H1 (cell line): ENCODE data around the gene C22orf39. TPM values are rescaled to one million over a fixed set of nuclear protein-coding genes. Genes with fewer than 3 reads are reported as not detected.

ENCODE experiments used
- CTCF ChIA-PET: fragments of 300-600 bp; sonication (Branson Sonifier 250); formaldehyde crosslinking; loops from one replicate; lab custom pipeline; 2021; ENCODE audit not compliant: partially characterized antibody; lab: Charles Lee
- POLR2A ChIA-PET: fragments of 300-600 bp; sonication (Branson Sonifier 250); formaldehyde crosslinking; loops from one replicate; lab custom pipeline; 2021; ENCODE audit warnings: inconsistent platforms; ENCODE audit not compliant: partially characterized antibody; lab: Charles Lee
- DNase-seq, 2 experiments: peaks; one replicate each; pipeline versions ENCODE4 v3.0.0 to v3.0.0-alpha.2; 2010 to 2022; ENCODE audit warnings: low spot score in 2 of 2, low read depth in 1 of 2, mixed read lengths in 1 of 2
- FAIRE-seq: peaks from 2 replicates; lab custom pipeline; 2011; peaks lifted over from hg19 to GRCh38; lab: Jason Lieb, UNC
- H2AFZ ChIP-seq: 2 replicates; pipeline ENCODE4 v1.8.1; 2012; ENCODE audit warnings: low read length, inconsistent platforms
- H2AK5ac ChIP-seq: 2 replicates; pipeline ENCODE4 v1.6.1; 2013; ENCODE audit warnings: low read depth, low read length
- H2BK120ac ChIP-seq: replicated peaks from 2 replicates; pipeline ENCODE3; 2013; ENCODE audit warnings: low read depth, low read length, inconsistent platforms
- H2BK12ac ChIP-seq: 2 replicates; pipeline ENCODE4 v1.6.1; 2013; ENCODE audit warnings: low read depth, low read length
- H2BK15ac ChIP-seq: 2 replicates; pipeline ENCODE4 v1.6.1; 2013; ENCODE audit warnings: low read length
- H2BK20ac ChIP-seq: 2 replicates; pipeline ENCODE4 v1.6.1; 2013; ENCODE audit warnings: low read length
- H2BK5ac ChIP-seq: 2 replicates; pipeline ENCODE4 v1.6.1; 2013; ENCODE audit warnings: low read depth, low read length
- H3K14ac ChIP-seq: 2 replicates; pipeline ENCODE4 v1.6.1; 2013; ENCODE audit warnings: inconsistent platforms; ENCODE audit not compliant: insufficient read length
- H3K18ac ChIP-seq: 2 replicates; pipeline ENCODE4 v1.6.1; 2013; ENCODE audit warnings: low read length; ENCODE audit errors: extremely low read depth
- H3K23ac ChIP-seq: 2 replicates; pipeline ENCODE4 v1.6.1; 2013; ENCODE audit warnings: inconsistent platforms; ENCODE audit not compliant: insufficient read length
- H3K23me2 ChIP-seq: 2 replicates; pipeline ENCODE4 v1.6.1; 2013; ENCODE audit warnings: low read depth, low read length
- H3K27ac ChIP-seq: 2 replicates; pipeline ENCODE4 v1.6.1; 2011; ENCODE audit warnings: low read depth, low read length, inconsistent platforms
- H3K27me3 ChIP-seq, 4 experiments: replicated peaks in 1 of 4; 1 replicate in 1 of 4; 2 replicates in 3 of 4; pipeline versions ENCODE4 v1.6.1 to v1.8.1; 2011 to 2013; ENCODE audit warnings: low read length in 3 of 4, mild to moderate bottlenecking in 3 of 4, inconsistent platforms in 2 of 4, mixed read lengths in 2 of 4, moderate library complexity in 1 of 4; ENCODE audit not compliant: control insufficient read depth in 3 of 4, insufficient read depth in 3 of 4; ENCODE audit errors: extremely low read depth in 1 of 4
- H3K36me3 ChIP-seq, 4 experiments: 2 replicates each; pipeline versions ENCODE4 v1.6.1 to v1.8.1; 2011 to 2013; ENCODE audit warnings: mild to moderate bottlenecking in 4 of 4, low read length in 3 of 4, moderate library complexity in 2 of 4, control low read depth in 1 of 4, inconsistent platforms in 1 of 4; ENCODE audit not compliant: insufficient read depth in 4 of 4, control insufficient read depth in 2 of 4
- H3K4ac ChIP-seq: replicated peaks from 2 replicates; pipeline ENCODE3; 2013; ENCODE audit warnings: low read length, low read depth, mixed read lengths, inconsistent platforms; ENCODE audit not compliant: insufficient read length
- H3K4me1 ChIP-seq, 4 experiments: replicated peaks in 1 of 4; 1 replicate in 1 of 4; 2 replicates in 3 of 4; pipeline versions ENCODE4 v1.6.1 to v1.8.1; 2011 to 2013; ENCODE audit warnings: low read length in 3 of 4, inconsistent platforms in 2 of 4, mixed read lengths in 1 of 4; ENCODE audit not compliant: insufficient read depth in 4 of 4, control insufficient read depth in 3 of 4
- H3K4me2 ChIP-seq, 2 experiments: 2 replicates each; pipeline versions ENCODE4 v1.6.1 to v1.8.1; 2011 to 2013; ENCODE audit warnings: low read depth in 2 of 2, low read length in 2 of 2, control low read depth in 1 of 2, inconsistent platforms in 1 of 2, mild to moderate bottlenecking in 1 of 2; ENCODE audit not compliant: insufficient read depth in 1 of 2
- H3K4me3 ChIP-seq, 4 experiments: fragments of 200-600, 300-600 bp in 1 of 4; sonication (generic), shearing (Covaris generic), sonication (Bioruptor Twin) in 1 of 4; 2 replicates each; pipeline versions ENCODE4 v1.5.1 to v1.8.1; 2011 to 2016; ENCODE audit warnings: low read length in 4 of 4, low read depth in 3 of 4, control low read depth in 2 of 4, inconsistent platforms in 2 of 4, mild to moderate bottlenecking in 2 of 4, mixed read lengths in 1 of 4, moderate library complexity in 1 of 4; ENCODE audit not compliant: insufficient read depth in 2 of 4; ENCODE audit errors: extremely low read depth in 1 of 4
- H3K56ac ChIP-seq: replicated peaks from 2 replicates; pipeline ENCODE3; 2013; ENCODE audit warnings: low read depth, mild to moderate bottlenecking, mixed read lengths, low read length, inconsistent platforms; ENCODE audit not compliant: insufficient read length
- H3K79me1 ChIP-seq: 2 replicates; pipeline ENCODE4 v1.6.1; 2013; ENCODE audit warnings: low read depth, low read length, control low read depth
- H3K79me2 ChIP-seq, 2 experiments: 2 replicates each; pipeline versions ENCODE4 v1.6.1 to v1.8.1; 2012 to 2013; ENCODE audit warnings: low read length in 2 of 2, mild to moderate bottlenecking in 2 of 2, inconsistent platforms in 1 of 2; ENCODE audit not compliant: insufficient read depth in 2 of 2, control insufficient read depth in 1 of 2
- H3K9ac ChIP-seq, 4 experiments: replicated peaks in 1 of 4; 1 replicate in 1 of 4; 2 replicates in 3 of 4; pipeline versions ENCODE4 v1.6.1 to v1.8.1; 2011 to 2013; ENCODE audit warnings: low read depth in 3 of 4, low read length in 3 of 4, control low read depth in 2 of 4, mild to moderate bottlenecking in 2 of 4, moderate library complexity in 2 of 4, inconsistent platforms in 1 of 4; ENCODE audit errors: extremely low read depth in 1 of 4
- H3K9me3 ChIP-seq, 2 experiments: 2 replicates each; pipeline versions ENCODE4 v1.6.1 to v1.8.1; 2012 to 2013; ENCODE audit warnings: mild to moderate bottlenecking in 2 of 2, moderate library complexity in 2 of 2, control low read depth in 1 of 2, inconsistent platforms in 1 of 2, low read depth in 1 of 2, low read length in 1 of 2, mixed read lengths in 1 of 2; ENCODE audit not compliant: insufficient read depth in 2 of 2
- H4K20me1 ChIP-seq, 2 experiments: replicated peaks in 1 of 2; 2 replicates each; pipeline versions ENCODE3 to v1.8.1; 2011 to 2013; ENCODE audit warnings: inconsistent platforms in 2 of 2, low read length in 2 of 2, mild to moderate bottlenecking in 1 of 2; ENCODE audit not compliant: insufficient read depth in 2 of 2, control insufficient read depth in 1 of 2
- H4K5ac ChIP-seq: 2 replicates; pipeline ENCODE4 v1.6.1; 2013; ENCODE audit warnings: low read length, low read depth, mixed read lengths, inconsistent platforms; ENCODE audit not compliant: insufficient read length
- H4K8ac ChIP-seq: 2 replicates; pipeline ENCODE4 v1.8.0; 2013; ENCODE audit warnings: mild to moderate bottlenecking, moderate library complexity, low read length, inconsistent platforms; ENCODE audit not compliant: insufficient read depth; ENCODE audit errors: extremely low read depth
- H4K91ac ChIP-seq: replicated peaks from 2 replicates; pipeline ENCODE3; 2013; ENCODE audit warnings: low read length, mixed read lengths, inconsistent platforms; ENCODE audit not compliant: insufficient read length
- MAX ChIP-seq: IDR thresholded peaks from 2 replicates; pipeline ENCODE4 v1.6.1; 2012; ENCODE audit warnings: inconsistent platforms
- NRF1 ChIP-seq: IDR thresholded peaks from 2 replicates; pipeline ENCODE4 v1.6.1; 2011; ENCODE audit warnings: mild to moderate bottlenecking, low read depth, low read length, improper control_type of control experiment
- SIX5 ChIP-seq: IDR thresholded peaks from 2 replicates; pipeline ENCODE4 v1.6.1; 2011; ENCODE audit warnings: mild to moderate bottlenecking, low read depth, low read length
- WGBS, 2 experiments: shearing (Covaris generic) in 1 of 2; methylation state at CpG; one replicate each; pipeline versions ENCODE4 v1.1.6 to v1.1.7; 2013 to 2015; ENCODE audit warnings: low lambda C conversion rate in 2 of 2, mixed read lengths in 2 of 2, inconsistent platforms in 1 of 2, low coverage in 1 of 2, missing lambda C conversion rate in 1 of 2; ENCODE audit not compliant: insufficient replicate concordance in 2 of 2, insufficient coverage in 1 of 2, insufficient read length in 1 of 2; ENCODE audit errors: extremely low coverage in 1 of 2, missing lambda C conversion rate in 1 of 2; 5-methylcytosine and 5-hydroxymethylcytosine counted together
- polyA plus RNA-seq, 7 experiments: library from polyadenylated mRNA; depleted of rRNA in 3 of 7; stranded (reverse) in 5 of 7; unstranded in 2 of 7; fragments of >200 nt in 5 of 7; fragments of 200-250 nt in 2 of 7; gene quantifications; 1 replicate in 5 of 7; 2 replicates in 1 of 7; 4 replicates in 1 of 7; pipeline versions ENCODE4 v1.2.1 to v1.2.3, GENCODE V29; 2011 to 2013; ENCODE audit warnings: missing spikeins in 2 of 7, mixed read lengths in 2 of 7
- total RNA-seq: library from RNA; stranded (reverse); fragmentation: NEBNext Ultra II Directional; extraction: Animal tissue kit (Norgen Biotek cat#: 25700); gene quantifications from 2 replicates; pipeline ENCODE4 v1.2.1, GENCODE V29; 2021

The C22orf39 gene
- total and polyA plus RNA-seq, 2 of the 8 experiments (the other 6 are each of a cell fraction or from before 2014, with no cell fraction given), result 22.7 to 27.7 TPM

GRCh38 chr22:19461506-19461905 is 14.0 kb upstream of the C22orf39 start:
- no peaks in the 10 kb centered on the region for H3K79me1 ChIP-seq
- no peaks in the 10 kb centered on the region for H3K27me3 ChIP-seq
- DNase-seq, result no peak
- H3K27ac ChIP-seq, result no peak overlapping the region
- ChIA-PET POLR2A (interaction anchor here (1.0 kb wide), 1 partner anchor 18 kb away, joined by 3 read pairs; the partner anchor contains the start of gene CDC45), CTCF (no interaction called here)
- H2BK12ac ChIP-seq, result no peak overlapping the region
- no peak overlapping the region for H2AK5ac ChIP-seq
- H4K91ac ChIP-seq, result no peak overlapping the region
- H4K20me1 ChIP-seq, result peaks cover 0 to 7% of the 10 kb centered on the region in 2 experiments
- no peak overlapping the region for H3K9ac ChIP-seq
- no peak overlapping the region for H4K8ac ChIP-seq
- no peak overlapping the region for H3K14ac ChIP-seq
- H3K4me3 ChIP-seq, result no peak overlapping the region
- no peak overlapping the region for H3K4me2 ChIP-seq
- no peaks in the 10 kb centered on the region for H3K9me3 ChIP-seq
- H3K4me1 ChIP-seq, result no peaks in the 10 kb centered on the region
- peaks cover 2 to 44% (median 25%) of the 10 kb centered on the region in 4 experiments; a peak in 7 of 8 replicates for H3K36me3 ChIP-seq
- no peak overlapping the region for H2BK120ac ChIP-seq
- H3K23me2 ChIP-seq, result no peaks in the 10 kb centered on the region
- no peak overlapping the region for H3K56ac ChIP-seq
- no peak for FAIRE-seq
- no peak overlapping the region for H3K4ac ChIP-seq
- H2BK20ac ChIP-seq, result no peak overlapping the region
- no peak overlapping the region for H3K18ac ChIP-seq
- H4K5ac ChIP-seq, result no peak overlapping the region
- no peaks in the 10 kb centered on the region for H3K79me2 ChIP-seq
- H3K23ac ChIP-seq, result no peak overlapping the region
- WGBS, 2 experiments, result 90% methylated on average over 1 of the region's 1 CpG; no CpG with 5 or more reads in 1 of the 2 experiments
- no peak overlapping the region for H2AFZ ChIP-seq
- H2BK5ac ChIP-seq, result no peak overlapping the region
- H2BK15ac ChIP-seq, result no peak overlapping the region
- TF ChIP-seq MAX (no peak), NRF1 (no peak), SIX5 (no peak)
